Mesangial cell (primary cell): ENCODE measurements around the gene BBIP1. TPM values are rescaled to one million over a fixed set of nuclear protein-coding genes. Genes with fewer than 3 reads are reported as not detected.

Source experiments
- total RNA-seq: library from RNA; depleted of rRNA; stranded (reverse); fragments of >200 nt; gene quantifications from 2 replicates; pipeline ENCODE4 v1.2.3, GENCODE V29; 2015

Gene BBIP1
- total RNA-seq = 13.3 and 17.8 TPM in 2 replicates

GRCh38 chr10:110918643-110919348 lies at the start of gene BBIP1:
BBIP1 (minus strand) TSS chr10:110919180; CDS start chr10:110918157, 1,023 bp downstream.

GRCh38 chr10:110919349-110919931 lies 460 bp upstream of the BBIP1 start, which contains the start of gene SHOC2:
SHOC2 (plus strand) TSS chr10:110919604; CDS start chr10:110964359, 44,755 bp downstream.

GRCh38 chr10:110871298-110872084 lies 47.5 kb downstream of the BBIP1 start, which contains the start of gene PDCD4:
PDCD4 (plus strand) TSS chr10:110871928; CDS start chr10:110876028, 4,100 bp downstream.

Other genes starting within 250 kb of the BBIP1 start
- 8.3 and 17.4 TPM in 2 replicates for gene PDCD4, start 47.3 kb downstream of the BBIP1 start, total RNA-seq
- 16.3 and 17.7 TPM in 2 replicates for gene SHOC2, start 424 bp upstream of the BBIP1 start, total RNA-seq
- under 0.01 TPM in 2 replicates for gene ADRA2A, start 157.8 kb upstream of the BBIP1 start, total RNA-seq